Transverse colon (tissue), 4 donors: ENCODE results near the gene PPM1H. TPM values are rescaled to one million over a fixed set of nuclear protein-coding genes. Genes with fewer than 3 reads are reported as not detected.

Experiments
- DNase-seq: peaks from one replicate; pipeline ENCODE4 v3.0.0-alpha.2; 2019
- H3K27ac ChIP-seq, 4 donors: fragments of 200-600 bp; sonication (generic); 2 replicates each; pipeline ENCODE4 v1.5.1; 2016 to 2018; ENCODE audit warnings: inconsistent platforms in 4 of 4
- H3K27me3 ChIP-seq: fragments of 200-600 bp; sonication (generic); 2 replicates; pipeline ENCODE4 v1.5.1; 2017; ENCODE audit warnings: inconsistent platforms
- H3K36me3 ChIP-seq, 4 donors: fragments of 200-600 bp; sonication (generic); 2 replicates each; pipeline ENCODE4 v1.5.1; 2017 to 2019; ENCODE audit warnings: inconsistent platforms in 4 of 4
- H3K4me1 ChIP-seq, 4 donors: fragments of 200-600 bp; sonication (generic); 2 replicates each; pipeline ENCODE4 v1.5.1; 2017 to 2020; ENCODE audit warnings: inconsistent platforms in 4 of 4
- H3K4me3 ChIP-seq, 4 donors: fragments of 200-600 bp; sonication (generic); 1 replicate in 1 of 4; 2 replicates in 3 of 4; pipeline versions ENCODE4 v1.5.1 to v1.6.1; 2017 to 2019; ENCODE audit warnings: inconsistent platforms in 4 of 4
- H3K9me3 ChIP-seq, 2 donors: fragments of 200-600 bp; sonication (generic); 2 replicates each; pipeline ENCODE4 v1.5.1; 2017 to 2019; ENCODE audit warnings: inconsistent platforms in 2 of 2
- CTCF ChIP-seq, 5 experiments: fragments of 200-600 bp in 3 of 5; fragments of 450-650 bp in 2 of 5; sonication (generic) in 3 of 5; IDR thresholded peaks; 1 replicate in 2 of 5; 2 replicates in 3 of 5; pipeline ENCODE4 v1.5.1; 2016 to 2017; ENCODE audit warnings: antibody characterized with exemption in 5 of 5, inconsistent platforms in 3 of 5, mild to moderate bottlenecking in 2 of 5, moderate library complexity in 1 of 5
- EP300 ChIP-seq: sonication (generic); formaldehyde crosslinking; IDR thresholded peaks from one replicate; pipeline ENCODE4 v1.6.1; 2017; ENCODE audit warnings: antibody characterized with exemption, low read depth
- POLR2A ChIP-seq: fragments of 450-650 bp; IDR thresholded peaks from one replicate; pipeline ENCODE4 v1.6.1; 2016; ENCODE audit warnings: antibody characterized with exemption, mild to moderate bottlenecking, moderate library complexity
- POLR2AphosphoS5 ChIP-seq, 3 donors: sonication (generic); formaldehyde crosslinking; IDR thresholded peaks; one replicate each; pipeline ENCODE4 v1.6.1; 2016; ENCODE audit warnings: antibody characterized with exemption in 3 of 3
- WGBS, 2 donors: methylation state at CpG; one replicate each; pipeline ENCODE4 v1.1.5; 2018; ENCODE audit warnings: low coverage in 1 of 2; 5-methylcytosine and 5-hydroxymethylcytosine counted together
- in situ Hi-C, 4 donors: fragments of 200-750 bp; cut with MboI; loops; one replicate each; pipeline versions ENCODE4 v1.15.0 to v1.15.1; 2017; ENCODE audit warnings: low sequenced_read_pairs in 3 of 4, low pct_ligation_motif_present in 1 of 4, low pct_unique_long_range_greater_than_20kb in 1 of 4
- intact Hi-C: fragments of 100-400 bp; cut with DNase I; formaldehyde crosslinking; loops from one replicate; pipeline ENCODE4 v1.15.1; 2023; ENCODE audit warnings: low total_unique reads
- total RNA-seq, 4 donors: library from RNA; depleted of rRNA; stranded (reverse); fragments of >200 nt; gene quantifications; one replicate each; pipeline ENCODE4 v1.1.0, GENCODE V29; 2016

Gene PPM1H
- total RNA-seq, 4 donors from 2014 or later, result 0.37 to 3.2 (median 2.8) TPM

DNA sequence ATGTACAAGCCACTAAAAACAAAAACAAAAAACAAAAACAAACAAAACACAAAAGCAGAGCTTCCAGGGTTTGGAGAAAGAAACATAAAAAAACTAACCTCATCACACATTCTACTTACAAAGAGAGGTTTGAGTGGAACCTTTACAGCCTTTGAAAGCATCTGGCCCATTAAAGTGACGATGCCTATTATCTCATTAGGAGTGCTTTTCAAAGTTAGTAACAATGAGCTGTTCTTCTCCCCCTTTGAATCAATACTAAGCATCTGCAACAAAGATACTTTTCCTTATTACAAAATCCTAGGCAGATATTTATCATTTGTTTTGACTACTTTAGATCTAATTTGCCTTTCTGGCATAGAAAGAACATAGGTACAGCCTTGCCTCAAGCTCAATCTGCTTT lies 217.3 kb downstream of the PPM1H start:
- in situ Hi-C loops (no loop called here), intact Hi-C loops (no loop called here)
- H3K9me3 ChIP-seq, result no peaks in the 10 kb centered on the region
- DNase-seq, result no peak
- no peaks in the 10 kb centered on the region for H3K36me3 ChIP-seq
- TF ChIP-seq CTCF (IDR thresholded peaks at IDR 0.05) (no peak), EP300 (no peak), POLR2AphosphoS5 (IDR thresholded peaks at IDR 0.05) (no peak)
- peaks cover 0 to 3% (median 0%) of the 10 kb centered on the region in 4 donors for H3K4me1 ChIP-seq
- no peak overlapping the region for H3K27ac ChIP-seq
- no peak overlapping the region for H3K4me3 ChIP-seq
- no peaks in the 10 kb centered on the region for H3K27me3 ChIP-seq
- 87% methylated on average over 1 of the region's 1 CpG; no CpG with 5 or more reads in 1 of the 2 donors for WGBS, 2 donors

GRCh38 chr12:62716866-62717525 lies 218.0 kb downstream of the PPM1H start:
- Histone ChIP-seq H3K27ac (no peak overlapping the region), H3K4me3 (no peak overlapping the region), H3K36me3 (no peaks in the 10 kb centered on the region), H3K27me3 (no peaks in the 10 kb centered on the region), H3K4me1 (peaks cover 0 to 3% (median under 1%) of the 10 kb centered on the region in 4 donors), H3K9me3 (no peaks in the 10 kb centered on the region)
- in situ Hi-C loops, result no loop called here
- 62 to 85% methylated on average over 5 of the region's 5 CpGs for WGBS, 2 donors
- intact Hi-C loops, result no loop called here
- no peak for DNase-seq
- TF ChIP-seq POLR2AphosphoS5 (IDR thresholded peaks at IDR 0.05), result no peak
- TF ChIP-seq EP300, result no peak
- TF ChIP-seq POLR2A, result no peak
- no peak for TF ChIP-seq CTCF (IDR thresholded peaks at IDR 0.05)

DNA sequence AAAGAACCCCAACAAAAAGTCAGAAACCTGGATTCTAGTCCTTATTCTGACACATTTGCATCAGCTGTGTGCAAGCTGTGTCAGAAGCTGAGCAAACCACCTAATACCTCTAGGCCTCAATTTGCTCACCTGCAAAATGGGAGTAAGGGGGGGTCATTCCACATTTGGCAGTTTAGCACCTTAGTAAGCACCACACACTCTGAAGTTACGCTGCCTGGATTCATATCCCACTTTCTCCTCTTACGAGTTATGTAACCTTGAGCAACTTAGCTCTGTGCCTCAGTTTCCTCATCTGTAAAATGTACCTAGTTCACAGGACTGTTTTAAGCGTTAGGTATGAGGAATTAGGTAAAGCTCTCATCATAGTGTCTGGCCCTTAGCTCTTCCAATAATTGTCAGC lies 218.9 kb downstream of the PPM1H start:
- intact Hi-C loops, result no loop called here
- DNase-seq, result no peak
- TF ChIP-seq POLR2AphosphoS5 (IDR thresholded peaks at IDR 0.05) (no peak), EP300 (no peak), POLR2A (no peak), CTCF (IDR thresholded peaks at IDR 0.05) (no peak)
- no peak overlapping the region for H3K4me3 ChIP-seq
- no peaks in the 10 kb centered on the region for H3K36me3 ChIP-seq
- no peaks in the 10 kb centered on the region for H3K27me3 ChIP-seq
- H3K27ac ChIP-seq, result no peak overlapping the region
- peaks cover 0 to 5% (median 1%) of the 10 kb centered on the region in 4 donors for H3K4me1 ChIP-seq
- 86 to 94% methylated on average over 3 of the region's 3 CpGs for whole genome bisulfite sequencing, 2 donors
- in situ Hi-C loops, result no loop called here
- no peaks in the 10 kb centered on the region for H3K9me3 ChIP-seq

DNA sequence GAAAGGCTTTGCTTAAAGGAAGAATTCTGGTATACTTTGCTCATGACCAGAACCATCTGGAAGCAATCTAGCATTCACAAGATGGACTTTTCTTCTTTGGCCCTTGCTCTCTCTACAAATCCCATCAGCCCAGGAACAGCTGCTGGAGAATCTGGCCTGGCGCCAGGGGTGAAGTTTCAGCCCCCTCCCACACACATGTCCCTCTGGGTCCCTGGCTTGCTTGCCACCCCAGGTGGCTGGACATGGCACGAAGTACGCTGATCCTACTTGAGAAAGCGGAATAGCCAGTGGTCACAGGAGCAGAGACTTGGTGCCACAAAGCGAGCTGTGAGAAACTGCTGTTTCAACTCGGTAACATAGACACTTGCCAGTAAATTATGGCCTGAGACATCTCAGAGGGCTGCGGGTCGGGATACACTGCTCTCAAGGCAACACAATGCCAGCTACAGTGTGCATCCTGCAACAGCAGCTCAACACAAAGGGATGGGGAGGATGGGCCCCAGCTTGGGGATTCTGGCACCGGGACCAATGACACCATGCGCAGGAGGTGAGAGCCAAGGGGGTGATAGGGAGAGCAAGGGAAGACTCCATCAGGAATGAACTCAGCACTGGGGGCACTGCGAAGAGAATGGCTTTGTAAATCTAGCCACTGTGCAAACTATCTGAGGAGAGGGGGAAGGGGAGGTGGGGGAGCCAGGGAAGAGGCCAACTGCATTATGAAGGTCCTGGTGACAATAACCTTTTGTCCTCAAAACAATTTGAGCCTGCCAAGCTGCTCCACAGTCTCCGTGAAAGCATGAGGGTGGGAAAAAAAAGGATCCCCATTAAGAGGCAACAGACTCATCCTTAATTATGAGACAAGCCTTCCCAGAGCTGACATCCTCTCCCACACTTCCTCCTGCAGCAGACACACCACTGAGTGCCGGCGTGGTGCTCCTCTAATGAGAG lies 219.9 kb downstream of the PPM1H start:
- Histone ChIP-seq H3K9me3 (no peaks in the 10 kb centered on the region), H3K4me1 (peaks cover 0 to 5% (median 0%) of the 10 kb centered on the region in 4 donors), H3K4me3 (no peak overlapping the region), H3K36me3 (no peaks in the 10 kb centered on the region), H3K27me3 (no peaks in the 10 kb centered on the region), H3K27ac (no peak overlapping the region)
- DNase-seq, result no peak
- in situ Hi-C loops, result no loop called here
- intact Hi-C loops, result no loop called here
- no peak for TF ChIP-seq EP300
- TF ChIP-seq POLR2A, result no peak
- TF ChIP-seq CTCF (IDR thresholded peaks at IDR 0.05), result no peak
- 71 to 79% methylated on average over 4 to 14 of the region's 14 CpGs for WGBS, 2 donors
